Activated gamma-delta T cell treated with anti-CD3 and anti-CD28 coated beads, Interleukin-2, amount 50 U/mL, for 16 hours (primary cell): ENCODE data around the gene DBNL.
"Not testable (repeated sequence)": the region's sequence is repeated elsewhere in the genome, so short reads cannot be mapped to it uniquely, and the experiment has no call there.

Experiments
- DNase-seq: peaks from one replicate; pipeline ENCODE4 v3.0.0-alpha.2; 2020; ENCODE audit warnings: low read depth

DBNL gene

DNA sequence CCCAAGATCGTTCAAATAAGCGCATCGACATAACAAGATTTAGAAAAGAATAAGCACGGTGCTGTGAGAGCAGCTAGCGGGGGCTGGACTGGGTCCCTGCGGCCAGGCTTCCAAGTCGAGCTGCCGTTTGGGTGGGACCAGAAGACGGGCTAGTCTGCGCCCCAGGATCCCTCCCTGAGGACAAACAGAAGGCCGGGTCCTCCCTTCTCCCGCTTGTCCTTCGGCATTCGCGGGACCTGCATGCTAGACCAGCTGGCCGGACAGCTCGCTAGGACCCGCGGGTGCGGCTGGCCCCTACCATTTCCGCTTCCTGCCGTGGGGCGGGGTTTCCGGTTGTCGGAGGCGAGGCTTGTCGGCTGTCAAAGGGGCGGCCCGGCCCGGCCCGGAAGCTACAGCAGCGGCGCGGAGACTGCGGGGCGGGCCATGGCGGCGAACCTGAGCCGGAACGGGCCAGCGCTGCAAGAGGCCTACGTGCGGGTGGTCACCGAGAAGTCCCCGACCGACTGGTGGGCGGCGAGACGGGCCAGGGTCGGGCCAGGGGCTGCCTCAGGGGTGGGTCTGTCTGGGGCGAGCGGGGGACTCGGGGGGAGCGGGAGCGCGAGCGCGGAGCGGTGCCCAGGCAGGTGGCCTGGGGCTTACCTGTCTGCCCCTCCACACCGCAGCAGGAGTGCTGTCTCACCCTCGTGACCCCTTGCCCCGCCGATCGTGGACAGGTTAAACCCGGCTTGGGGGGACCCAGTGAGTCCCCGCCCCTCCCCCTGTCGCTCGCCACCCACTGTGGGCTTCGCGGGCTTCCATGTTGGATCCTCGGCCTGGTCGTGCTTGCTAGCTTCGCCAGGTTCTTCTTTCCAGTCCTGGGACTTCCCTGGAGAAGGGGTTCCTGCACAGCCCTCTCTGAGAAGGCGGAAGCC, at the start of gene DBNL:
Gene DBNL, plus strand, starts transcription at position 388 of the 911 bp plus-strand sequence. Its CDS starts 36 bp downstream, at position 424.
- DNase-seq: peak; percentile 92

DNA sequence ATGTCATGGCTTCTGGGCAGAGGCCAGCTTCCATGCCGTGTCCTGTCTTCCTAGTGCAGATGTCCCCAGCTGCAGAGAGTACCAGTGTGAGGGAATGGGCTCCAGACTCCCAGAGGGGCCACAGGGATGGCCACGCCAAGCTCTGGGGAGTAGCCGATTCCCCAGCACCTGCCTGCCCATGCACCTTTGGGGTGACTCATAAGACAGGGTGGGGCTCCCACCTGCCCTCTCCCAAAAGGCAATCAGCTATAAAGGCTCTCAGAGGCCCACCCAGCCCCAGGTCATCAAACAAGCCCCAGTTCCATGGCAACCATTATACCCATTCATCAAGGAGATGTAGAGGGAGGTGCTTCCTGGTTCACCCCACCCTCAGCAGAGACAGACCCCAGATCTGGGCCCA, 47.0 kb upstream of the DBNL start, which contains the start of gene SPDYE1:
Gene SPDYE1, plus strand, starts transcription at position 366 of the 400 bp plus-strand sequence. CDS start 2,053 bp downstream, outside the sequence.
- not testable (repeated sequence) for DNase-seq

DNA sequence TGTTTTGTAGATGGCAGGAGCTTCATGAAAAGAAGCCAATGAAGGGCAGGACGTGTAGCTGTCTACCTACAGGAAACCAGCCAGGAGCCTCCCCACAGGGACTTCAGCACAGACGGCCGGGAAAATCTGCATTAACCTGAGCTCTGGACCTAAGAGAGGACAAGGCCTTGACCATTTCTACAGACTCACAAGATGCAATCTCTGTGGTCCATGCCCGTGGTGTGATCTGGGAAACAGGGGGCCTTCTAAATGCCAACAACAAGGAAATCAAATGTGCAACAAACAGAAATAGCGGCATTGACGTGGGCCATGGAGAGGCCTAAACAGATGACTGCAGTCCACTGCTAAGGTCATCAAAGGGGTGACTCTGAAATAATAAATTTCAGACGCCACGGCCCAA, 32.4 kb upstream of the DBNL start:
- not testable (repeated sequence) for DNase-seq

DNA sequence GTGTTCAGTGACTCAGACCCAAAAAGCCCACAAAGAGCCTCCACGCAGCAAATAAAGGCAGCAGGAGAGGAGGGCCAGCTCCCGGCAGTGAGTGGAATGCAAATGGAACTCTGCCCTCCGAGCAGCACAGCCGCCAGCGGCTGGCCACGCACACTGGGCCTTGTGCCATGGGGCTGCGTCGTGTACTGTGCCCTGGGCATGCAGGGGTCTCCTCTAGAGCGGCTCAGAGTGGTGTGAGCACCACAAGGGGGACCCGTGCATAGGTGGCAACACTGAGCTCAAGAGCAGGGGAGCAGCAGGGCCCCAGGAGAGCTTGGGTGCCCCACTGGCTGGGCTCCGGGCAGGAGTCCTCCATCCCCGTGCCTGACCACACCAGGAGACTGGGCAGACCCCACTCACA, 29.4 kb upstream of the DBNL start:
- not testable (repeated sequence) for DNase-seq

DNA sequence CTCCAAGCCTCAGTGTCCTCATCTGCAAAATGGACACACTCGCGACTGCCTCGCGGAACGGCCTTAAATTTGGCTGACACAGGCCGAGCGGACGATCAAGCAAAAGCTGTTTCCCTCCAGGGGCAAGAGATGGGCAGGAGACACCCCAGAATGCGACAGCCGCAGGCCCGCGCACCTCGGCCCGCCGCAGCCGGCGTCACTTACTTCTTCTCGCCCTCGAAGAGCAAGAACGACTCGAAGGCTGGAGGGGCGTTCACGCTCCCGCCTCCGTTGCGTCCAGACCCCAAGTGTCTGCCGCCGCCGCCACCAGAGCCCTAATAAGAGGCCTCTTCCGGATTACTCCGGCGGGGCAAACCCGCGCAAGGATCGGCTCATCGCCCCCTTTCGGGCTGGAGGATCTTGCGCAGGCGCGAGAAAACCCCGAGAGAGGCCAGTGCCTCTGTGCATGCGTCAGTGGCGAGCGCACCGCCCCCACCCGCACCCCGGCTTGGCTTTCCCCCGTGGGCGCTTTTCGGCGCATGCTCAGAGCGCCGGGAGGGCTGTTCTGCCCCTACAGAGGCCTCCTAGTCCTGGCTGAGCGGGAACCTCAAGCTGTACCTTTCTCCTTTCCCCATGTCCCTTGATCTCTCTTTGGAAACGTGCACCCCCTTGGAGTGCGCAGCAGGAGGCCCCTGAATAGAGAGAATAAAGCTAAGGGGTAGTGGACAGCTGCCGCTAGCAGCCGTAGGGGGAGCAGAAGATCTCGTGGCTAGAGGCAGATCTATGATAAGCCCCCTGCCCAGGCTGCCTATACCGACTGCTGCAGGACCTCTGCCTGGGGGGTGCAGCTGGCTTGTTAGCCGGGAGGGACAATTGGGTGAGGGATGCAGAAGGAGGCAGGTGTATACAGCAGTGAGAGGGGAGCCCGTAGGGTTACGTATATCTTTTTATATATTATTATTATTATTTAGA, 25.4 kb upstream of the DBNL start:
- DNase-seq: peak; percentile 99

DNA sequence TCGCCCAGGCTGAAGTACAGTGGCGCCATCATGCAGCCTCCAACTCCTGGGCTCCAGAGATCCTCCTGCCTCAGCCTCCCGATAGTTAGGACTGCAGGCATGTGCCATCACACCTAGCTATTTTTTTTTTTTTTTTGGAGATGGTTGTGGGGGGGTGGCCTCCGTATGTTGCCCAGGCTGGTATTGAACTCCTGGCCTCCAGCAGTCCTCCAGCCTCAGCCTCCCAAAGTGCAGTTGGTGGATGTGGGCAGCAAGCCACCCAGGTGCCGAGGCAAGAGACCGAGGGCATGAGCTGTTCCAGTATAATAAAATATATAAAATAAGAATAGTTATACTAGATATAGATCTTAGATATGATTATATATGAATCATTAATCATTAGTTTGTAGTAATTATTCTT, 24.7 kb upstream of the DBNL start:
- not testable (repeated sequence) for DNase-seq

DNA sequence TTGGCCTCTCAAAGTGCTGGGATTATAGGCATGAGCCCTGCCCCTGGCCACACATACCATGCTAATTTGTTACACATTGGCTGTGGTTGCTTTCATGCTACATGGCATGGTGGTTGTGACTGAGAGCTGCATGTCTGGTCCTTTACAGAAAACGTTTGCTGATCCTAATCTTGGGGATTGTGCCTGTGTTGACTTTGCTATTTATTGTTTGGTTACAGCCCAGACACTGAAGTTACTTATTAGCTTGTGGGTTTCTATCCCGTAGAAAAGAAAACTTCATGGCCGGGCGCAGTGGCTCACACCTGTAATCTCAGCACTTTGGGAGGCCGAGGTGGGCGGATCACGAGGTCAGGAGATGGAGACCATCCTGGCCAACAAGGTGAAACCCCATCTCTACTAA, 22.4 kb upstream of the DBNL start:
- not testable (repeated sequence) for DNase-seq

DNA sequence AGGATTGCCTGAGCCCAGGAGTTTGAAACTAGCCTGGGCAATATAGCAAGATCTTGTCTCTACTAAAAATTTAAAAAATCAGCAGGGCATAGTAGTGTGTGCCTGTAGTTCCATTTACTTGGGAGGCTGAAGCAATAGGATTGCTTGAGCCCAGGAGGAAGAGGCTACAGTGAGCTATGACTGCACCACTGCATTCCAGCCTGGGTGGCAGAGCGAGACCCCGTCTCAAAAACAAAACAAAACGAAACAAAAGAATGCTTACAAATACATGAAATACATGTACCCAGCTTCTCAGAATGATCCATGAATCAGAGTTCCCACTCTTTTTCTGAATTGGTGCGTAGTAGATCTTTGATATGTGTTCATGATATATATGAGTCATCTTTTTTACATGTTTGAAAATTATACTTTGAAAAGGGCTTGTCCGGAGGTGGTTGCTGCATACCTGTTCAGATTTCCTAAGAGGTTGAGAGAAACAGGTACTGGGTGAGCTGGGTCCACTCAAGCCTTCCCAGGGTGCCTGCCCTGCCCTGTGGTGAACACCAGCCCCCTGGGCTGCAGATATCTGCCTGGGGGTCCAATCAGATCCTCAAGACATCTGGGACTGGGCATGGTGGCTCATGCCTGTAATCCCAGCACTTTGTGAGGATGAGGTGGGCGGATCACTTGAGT, 21.6 kb upstream of the DBNL start:
- DNase-seq: not testable (repeated sequence)

DNA sequence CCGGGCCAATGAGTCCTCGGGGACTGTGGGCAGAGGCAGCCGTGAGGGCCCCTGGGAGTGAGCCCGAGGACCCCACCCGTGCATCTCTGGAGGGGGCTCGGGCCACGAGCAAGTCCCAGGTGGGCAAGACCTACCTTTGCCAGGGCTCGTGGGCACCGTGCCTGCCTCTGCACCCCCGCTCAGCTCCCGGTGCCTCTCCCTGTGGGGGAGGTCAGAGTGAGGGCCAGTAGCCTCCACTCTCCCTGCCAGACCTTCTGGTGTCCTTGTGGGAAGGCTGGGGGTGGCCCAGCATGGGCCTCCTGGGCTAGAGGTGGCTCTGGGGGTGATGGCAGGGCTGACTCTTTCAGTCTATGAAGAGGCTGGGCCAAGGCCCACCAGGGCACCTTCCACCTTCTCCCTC, 15.1 kb upstream of the DBNL start:
- DNase-seq: not testable (repeated sequence)

DNA sequence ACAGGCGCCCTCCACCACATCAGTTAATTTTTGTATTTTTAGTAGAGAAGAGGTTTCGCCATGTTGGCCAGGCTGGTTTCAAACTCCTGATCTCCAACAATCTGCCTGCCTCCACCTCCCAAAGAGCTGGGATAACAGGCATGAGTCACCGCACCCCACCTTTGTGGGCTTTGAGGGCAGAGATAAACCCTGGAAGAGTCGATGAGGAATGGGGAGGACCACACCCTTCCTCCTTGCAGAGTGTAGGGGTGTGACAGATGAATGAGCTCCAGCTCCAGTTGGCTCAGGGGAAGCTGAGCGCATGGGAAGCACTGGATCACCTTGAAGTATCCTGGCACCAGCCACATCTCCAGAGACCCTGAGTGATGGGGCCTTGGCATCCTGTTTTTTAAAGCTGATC, 14.5 kb upstream of the DBNL start:
- not testable (repeated sequence) for DNase-seq

DNA sequence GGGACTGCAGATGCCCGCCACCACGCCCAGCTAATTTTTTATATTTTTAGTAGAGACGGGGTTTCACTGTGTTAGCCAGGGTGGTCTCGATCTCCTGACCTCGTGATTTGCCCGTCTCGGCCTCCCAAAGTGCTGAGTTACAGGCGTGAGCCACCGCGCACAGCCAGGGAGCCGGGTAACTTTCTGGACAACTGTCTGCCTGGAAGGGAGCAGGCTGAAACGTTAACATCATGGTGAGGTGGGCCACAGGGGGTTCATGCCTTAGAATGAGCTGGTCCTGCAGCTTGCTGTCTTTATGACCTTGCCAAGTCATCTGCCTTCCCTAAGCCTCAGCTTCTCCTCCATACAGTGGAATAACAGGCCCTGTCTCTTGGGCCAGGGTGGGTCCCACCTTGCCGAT, 13.2 kb upstream of the DBNL start:
- DNase-seq: not testable (repeated sequence)

DNA sequence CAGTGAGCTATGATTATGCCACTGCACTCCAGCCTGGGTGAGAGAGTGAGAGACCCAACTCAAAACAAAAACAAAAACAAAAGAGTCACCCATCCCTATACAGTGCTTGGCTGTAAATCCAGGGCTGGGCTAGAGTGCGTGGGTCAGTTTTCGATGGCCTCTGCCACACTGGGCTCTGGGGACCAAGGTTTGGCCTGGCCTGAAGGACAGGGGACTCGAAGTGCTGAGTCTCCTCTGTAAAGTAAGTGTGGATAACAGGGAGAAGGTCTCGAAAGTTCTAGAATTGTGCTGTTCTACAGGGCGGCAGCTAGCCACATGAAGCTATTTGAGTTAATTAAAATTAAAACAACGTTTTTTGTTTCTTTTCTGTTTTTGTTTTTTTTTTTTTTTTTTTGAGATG, 12.5 kb upstream of the DBNL start:
- DNase-seq: not testable (repeated sequence)

DNA sequence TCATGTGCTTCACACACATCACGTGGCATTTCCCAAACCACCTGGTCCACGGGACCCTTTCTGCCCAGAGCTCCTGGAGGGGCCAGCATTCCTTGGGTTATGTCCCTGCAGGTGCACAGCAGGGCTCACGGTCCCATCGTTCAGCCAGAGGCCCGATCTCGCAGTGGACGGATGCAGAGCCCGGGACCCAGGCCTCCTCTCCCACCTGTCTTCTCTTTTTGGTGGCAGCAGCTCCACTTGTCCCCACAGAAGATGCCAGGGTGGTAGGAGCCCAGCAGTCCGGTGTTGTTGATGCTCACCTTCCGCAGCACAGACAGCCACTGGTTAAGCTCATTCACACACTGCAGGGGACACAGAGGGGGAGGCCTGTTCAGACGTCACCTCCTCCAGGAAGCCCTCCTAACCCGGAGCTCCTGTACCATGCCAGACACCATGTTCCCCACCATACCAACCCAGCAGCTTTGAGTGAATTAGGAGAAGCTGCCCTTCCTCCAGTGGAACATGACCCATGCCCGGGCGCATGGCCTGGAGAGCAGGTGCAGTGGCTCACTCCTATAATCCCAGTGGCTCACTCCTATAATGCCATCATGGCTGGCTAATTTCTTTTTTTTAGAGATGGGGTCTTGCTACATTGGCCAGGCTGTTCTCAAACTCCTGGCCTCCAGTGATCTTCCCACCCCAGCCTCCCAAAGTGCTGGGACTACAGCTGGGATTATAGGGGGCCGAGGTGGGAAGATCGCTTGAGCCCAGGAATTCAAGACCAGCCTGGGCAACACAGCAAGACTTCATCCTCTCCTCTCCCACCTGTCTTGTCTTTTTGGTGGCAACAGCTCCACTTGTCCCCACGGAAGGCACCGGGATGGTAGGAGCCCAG, 10.3 kb upstream of the DBNL start:
- not testable (repeated sequence) for DNase-seq

DNA sequence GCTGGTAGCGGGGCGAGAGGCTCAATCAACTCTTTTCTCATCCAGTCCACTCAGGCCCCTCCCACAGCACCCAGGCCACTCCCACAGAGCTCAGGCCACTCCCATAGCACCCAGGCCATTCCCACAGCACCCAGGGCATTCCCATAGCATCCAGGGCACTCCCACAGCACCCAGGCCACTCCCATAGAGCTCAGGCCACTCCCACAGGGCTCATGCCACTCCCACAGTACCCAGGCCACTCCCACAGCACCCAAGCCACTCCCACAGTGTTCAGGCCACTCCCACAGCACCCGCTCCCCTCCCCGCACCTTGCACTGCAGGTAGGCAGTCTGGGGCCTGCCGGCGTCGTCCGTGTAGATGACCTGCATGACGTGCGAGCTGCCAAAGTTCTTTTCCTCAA, 8.1 kb upstream of the DBNL start:
- not testable (repeated sequence) for DNase-seq

DNA sequence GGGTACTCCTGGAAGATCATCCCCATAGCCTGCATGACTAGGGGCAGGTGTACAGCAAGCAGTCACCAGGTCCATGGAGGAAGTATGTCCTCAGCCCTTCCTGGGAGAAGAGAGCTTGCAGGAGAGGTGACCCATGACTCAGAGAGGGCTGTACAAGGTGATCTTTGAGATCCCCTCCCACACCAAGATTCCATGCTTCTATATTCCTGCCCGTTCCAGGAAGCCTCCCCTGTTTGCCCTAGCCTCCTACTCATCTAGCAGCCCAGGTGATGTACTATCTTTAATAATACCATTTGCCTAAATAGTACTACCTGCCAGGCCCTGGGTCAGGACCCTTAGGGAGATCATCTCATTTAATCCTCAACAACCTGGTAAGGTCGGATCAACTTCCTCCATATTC, 6.6 kb upstream of the DBNL start:
- not testable (repeated sequence) for DNase-seq

DNA sequence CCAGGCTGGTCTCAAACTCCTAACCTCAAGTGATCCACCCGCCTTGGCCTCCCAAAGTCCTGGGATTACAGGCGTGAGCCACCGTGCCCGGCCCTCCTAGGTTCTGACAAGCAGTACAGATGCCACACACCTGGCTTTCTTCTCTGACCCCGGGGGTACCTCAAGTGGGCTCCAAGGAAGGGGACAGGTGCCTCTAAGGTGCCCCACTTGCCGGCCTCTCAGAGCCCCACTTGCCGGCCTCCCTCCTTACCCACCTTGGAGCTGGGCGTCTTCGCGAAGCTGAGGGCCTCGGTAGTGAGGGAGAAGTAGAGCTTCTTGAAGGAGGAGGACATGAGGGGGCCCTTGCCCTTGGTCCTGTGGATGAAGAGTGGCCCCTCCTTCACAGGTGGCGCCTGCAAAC, 5.9 kb upstream of the DBNL start:
- not testable (repeated sequence) for DNase-seq

DNA sequence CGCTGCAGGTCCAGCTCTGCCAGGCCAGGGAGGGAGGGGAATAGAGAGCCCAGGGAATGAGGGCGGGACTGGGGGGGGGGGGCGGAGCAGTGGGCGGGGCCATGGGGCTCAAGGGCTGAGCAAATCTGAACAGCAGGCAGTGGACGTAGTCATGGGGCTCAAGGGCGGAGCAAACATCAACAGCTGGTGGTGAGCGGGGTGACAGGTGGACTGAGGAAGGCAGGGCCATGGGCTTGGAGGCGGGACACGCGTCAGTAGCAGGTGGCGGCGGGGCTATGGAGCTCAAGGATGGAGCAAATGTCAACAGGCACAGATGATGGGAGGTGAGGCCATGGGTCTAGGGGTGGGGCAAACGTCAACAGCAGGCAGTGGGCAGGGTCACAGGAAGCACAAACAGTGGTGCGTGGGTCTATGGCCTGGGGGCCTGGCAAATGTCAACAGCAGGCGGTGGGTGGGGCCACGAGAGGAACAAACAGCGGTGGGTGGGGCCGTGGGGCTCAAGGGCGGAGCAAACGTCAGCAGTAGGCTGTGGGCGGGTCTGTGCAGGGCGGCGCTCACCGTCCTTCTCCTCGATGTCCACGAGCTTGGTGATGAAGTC, 5.4 kb upstream of the DBNL start:
- peak; percentile 84 for DNase-seq

DNA sequence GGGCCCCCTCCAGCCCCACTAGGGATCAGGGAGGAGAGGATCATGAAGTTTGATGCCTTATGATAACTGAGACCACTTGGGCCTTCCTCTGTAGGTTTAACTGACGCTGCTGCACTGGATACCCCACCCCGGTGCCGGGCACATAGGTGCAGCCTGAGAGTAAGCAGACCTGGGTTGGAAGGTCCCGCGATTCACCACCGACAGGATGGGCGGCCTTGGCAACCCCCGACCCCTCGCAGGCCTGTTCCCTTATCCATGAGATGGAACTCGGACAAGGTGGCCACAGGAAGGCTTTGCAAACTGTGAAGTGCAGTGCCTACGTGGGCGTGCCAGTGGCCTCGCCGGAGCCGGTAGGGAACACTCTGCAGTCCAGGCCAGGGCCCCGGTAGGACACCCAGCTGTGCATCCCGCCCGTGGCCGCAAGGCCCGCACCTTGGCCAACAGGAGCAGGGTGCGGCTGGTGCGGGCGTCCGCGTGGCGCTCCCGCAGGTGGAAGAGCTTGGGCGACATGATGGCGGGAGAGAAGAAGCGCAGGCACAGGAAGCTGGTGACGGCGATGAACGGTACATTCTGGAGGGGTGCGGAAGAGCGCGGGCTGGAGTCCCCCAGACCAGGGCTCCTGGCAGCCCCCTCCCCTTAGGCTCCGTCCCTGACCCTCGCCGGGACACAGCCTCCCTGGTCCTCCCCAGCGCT, 4.6 kb upstream of the DBNL start:
- not testable (repeated sequence) for DNase-seq

DNA sequence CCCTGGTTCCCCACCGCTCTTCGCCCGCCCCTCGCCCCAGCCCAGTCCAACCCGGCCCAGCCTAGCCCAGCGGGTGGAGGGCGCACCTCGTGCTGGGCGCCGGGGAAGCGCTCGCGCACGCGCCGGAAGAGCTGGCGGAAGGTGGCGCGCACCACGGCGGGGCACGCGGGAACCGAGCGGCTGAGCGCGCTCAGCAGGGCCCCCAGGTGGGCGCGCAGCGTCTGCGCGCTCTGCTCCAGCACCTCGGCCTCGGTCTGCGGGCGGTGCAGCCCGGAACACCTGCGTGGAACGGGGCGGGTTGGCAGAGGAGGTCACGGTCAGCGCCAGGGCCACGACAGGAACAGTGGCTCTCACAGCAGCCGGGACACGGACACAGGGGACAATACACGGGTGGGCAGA, 4.0 kb upstream of the DBNL start:
- DNase-seq: peak; percentile 40

DNA sequence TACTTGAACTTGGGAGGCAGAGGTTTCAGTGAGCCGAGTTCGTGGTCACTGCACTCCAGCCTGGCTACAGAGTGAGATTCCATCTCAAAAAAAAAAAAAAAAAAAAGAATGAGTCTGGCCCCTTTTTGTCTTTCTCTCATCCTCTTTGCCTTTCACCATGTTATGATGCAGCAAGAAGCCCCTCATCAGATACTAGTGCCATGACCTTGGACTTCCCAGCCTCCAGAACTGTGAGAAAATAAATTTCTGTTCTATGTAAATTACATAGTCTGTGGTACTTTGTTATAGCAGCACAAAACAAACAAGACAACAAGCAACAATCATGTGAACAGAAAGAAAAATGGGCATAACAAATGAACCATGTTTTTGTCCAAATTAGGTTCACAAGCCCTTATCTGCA, 2.3 kb upstream of the DBNL start:
- DNase-seq: no peak
